GM19238 (cell line): ENCODE results near the gene NMUR1.
A peak's percentile ranks its signal among the peaks of the same experiment; 100 is the strongest.

Experiments used
- DNase-seq: peaks from one replicate; pipeline ENCODE4 v3.0.0; 2011; ENCODE audit warnings: low spot score; ENCODE audit not compliant: insufficient read length

NMUR1 gene

GRCh38 chr2:231489990-231490389, 40.3 kb downstream of the NMUR1 start:
- DNase-seq, result no peak

- no peak for DNase-seq
Measured at GRCh38 chr2:231488331-231488730, 41.9 kb downstream of the NMUR1 start.

DNA sequence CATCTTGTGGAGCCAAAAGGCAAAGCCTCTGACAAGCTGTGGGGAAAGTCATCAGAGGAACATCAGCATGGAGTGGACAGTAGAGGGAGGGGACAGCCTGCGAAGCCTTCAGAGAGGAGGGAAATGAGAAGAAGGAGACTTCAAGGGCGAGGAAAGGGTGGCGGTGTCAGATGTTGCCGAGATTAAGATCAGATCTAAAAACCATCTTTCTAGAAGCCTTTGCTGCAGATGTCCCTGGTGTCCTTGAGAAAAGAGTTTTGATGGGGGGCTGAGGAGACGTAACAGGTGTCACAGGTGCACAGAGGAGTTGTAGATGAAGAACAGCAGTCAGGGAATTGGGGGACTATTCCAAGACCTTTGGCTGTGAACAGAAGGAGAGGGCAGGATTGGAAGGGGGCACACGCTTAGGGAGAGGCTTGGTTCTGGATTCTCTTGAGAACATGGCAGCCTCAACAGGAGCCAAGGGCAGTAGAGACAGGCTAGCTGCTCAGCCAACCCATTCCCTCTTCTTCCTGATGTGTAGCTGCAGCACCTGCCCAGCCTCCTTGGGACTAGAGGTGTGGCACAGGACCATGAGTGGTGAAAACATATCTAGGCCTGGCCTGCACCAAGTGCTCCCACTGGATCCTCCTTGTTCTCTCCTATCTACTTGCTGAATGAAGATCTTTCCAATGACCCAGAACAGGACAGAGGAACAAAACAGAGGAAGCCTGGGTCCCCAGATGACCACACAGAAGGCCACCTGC, 43.2 kb downstream of the NMUR1 start:
- DNase-seq, result no peak

DNA sequence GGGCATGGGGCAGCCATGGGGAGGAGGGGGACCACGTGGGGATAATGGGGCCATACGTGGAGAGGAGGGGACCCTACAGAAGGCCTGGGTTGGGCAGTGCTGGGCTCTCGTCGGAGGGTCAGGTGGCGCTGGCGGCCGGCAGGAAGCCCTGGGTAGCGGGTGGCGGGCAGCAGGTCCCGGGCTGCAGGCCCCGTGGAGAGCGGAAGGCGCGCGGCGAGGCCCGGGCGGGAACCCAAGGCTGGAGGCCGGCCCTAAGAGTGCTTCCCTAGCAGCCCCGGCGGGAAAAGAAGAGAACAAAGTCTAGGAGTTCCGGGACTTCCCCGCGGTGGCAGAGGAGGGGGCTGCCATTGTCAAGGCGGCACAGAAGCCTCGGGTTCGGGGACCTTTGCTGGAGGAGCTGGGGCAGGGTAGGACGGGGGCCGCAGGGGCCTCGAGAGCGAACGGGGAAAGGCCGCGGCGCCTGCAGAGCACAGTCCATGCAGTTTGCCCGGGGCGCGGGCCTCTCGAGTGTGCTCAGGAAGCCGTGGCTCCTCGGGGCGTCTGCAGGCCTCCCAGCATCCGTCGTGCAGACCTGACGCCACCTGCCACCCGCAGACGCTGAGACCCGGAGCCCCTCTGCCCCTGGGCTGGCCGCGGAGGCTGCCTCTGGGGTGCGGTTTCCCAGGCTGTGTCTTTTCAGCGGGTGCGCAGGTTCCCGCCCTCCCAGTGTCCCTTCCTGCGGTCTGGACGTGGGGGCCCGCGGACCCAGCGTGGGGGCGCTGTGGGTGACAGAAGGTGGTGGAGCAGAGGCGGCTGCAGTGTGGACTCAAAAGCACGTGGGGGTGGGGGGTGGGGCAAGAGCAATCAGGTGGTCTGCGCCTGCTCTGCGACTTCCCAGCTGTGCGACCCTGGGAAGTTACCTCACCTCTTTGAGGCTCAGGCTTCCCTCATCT, 46.6 kb downstream of the NMUR1 start:
- no peak for DNase-seq

DNA sequence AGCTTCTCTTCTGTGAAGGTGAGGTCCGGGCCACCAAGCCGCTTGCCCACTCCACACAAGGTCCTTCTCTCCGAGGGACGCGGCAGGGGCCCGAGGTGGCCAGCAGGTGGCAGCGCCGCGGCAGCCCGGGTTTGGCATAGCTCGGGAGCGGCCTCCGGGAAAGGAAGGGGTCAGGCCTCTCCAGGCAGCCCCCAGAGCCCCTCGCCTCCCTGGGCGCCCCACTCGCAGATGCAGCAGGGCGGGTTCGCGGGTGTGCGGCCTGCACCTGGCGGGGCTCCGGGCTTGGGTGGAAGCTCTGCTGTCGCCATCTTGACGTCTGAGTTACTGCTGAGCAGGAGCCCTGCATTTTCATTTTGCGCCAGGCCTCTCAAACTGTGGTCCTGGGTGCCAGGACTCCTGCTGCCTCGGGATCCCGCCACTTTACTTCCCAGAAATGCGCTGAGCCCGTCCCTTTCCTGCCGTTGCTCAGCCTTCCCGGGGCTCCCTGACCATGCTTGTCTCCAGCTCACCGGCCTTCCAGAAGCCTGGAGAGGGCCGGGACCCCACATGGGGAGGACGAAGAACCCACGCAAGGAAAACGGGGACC, 47.3 kb downstream of the NMUR1 start:
- DNase-seq, result peak; percentile 77

- DNase-seq, result no peak
Measured at GRCh38 chr2:231480781-231481180, 49.5 kb downstream of the NMUR1 start.

GRCh38 chr2:231479455-231479854, 50.8 kb downstream of the NMUR1 start:
- no peak for DNase-seq

GRCh38 chr2:231476920-231477319, 53.3 kb downstream of the NMUR1 start:
- no peak for DNase-seq

GRCh38 chr2:231475965-231476364, 54.3 kb downstream of the NMUR1 start:
- DNase-seq, result no peak
